ENCODE results near the gene TOM1.

GRCh38 chr22:35288116-35288515 lies 11.6 kb upstream of the TOM1 start:
- TF ChIP-seq CTCF (conservative IDR thresholded peaks at IDR 0.05; ENCODE audit: low read length) (no peak), EZH2phosphoT487 (IDR thresholded peaks at IDR 0.05; ENCODE audit: borderline replicate concordance, low read depth, low read length) (no peak)

All from OCI-LY7 (cell line).